ENCODE measurements around the gene FAT4.

The FAT4 gene

DNA sequence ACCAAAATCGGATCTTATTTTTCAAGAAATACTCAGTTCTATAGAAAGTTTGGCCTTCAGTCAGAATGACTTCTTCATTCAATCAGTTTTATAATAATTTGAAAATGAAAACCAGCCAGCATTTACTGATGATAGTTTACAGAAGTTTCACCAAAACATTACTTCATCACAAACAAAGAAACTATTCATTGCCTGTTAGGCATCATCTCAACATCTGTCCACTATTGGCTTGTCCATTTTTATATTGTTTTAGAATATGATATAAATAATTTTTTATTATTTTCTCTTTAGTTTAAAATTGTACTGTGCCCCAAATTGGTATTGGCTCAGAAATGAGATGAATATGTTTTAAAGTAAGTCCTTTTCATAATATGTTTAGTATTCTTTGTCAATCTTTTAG lies 38.4 kb downstream of the FAT4 start:
- H3K27me3 Mint-ChIP-seq (ENCODE audit: low read depth): no peaks in the 10 kb centered on the region
- H3K27ac Mint-ChIP-seq: no peak overlapping the region
- TF ChIP-seq, protein P1, sequence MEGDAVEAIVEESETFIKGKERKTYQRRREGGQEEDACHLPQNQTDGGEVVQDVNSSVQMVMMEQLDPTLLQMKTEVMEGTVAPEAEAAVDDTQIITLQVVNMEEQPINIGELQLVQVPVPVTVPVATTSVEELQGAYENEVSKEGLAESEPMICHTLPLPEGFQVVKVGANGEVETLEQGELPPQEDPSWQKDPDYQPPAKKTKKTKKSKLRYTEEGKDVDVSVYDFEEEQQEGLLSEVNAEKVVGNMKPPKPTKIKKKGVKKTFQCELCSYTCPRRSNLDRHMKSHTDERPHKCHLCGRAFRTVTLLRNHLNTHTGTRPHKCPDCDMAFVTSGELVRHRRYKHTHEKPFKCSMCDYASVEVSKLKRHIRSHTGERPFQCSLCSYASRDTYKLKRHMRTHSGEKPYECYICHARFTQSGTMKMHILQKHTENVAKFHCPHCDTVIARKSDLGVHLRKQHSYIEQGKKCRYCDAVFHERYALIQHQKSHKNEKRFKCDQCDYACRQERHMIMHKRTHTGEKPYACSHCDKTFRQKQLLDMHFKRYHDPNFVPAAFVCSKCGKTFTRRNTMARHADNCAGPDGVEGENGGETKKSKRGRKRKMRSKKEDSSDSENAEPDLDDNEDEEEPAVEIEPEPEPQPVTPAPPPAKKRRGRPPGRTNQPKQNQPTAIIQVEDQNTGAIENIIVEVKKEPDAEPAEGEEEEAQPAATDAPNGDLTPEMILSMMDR (IDR thresholded peaks at IDR 0.05; ENCODE audit: unreplicated experiment in 3 of 3): no peak
- H3K9me3 Mint-ChIP-seq: no peaks in the 10 kb centered on the region
- peaks cover 4% of the 10 kb centered on the region for H3K4me1 Mint-ChIP-seq
- peaks cover 4% of the 10 kb centered on the region for H3K36me3 Mint-ChIP-seq (ENCODE audit: low read depth)
- no peak overlapping the region for H3K4me3 Mint-ChIP-seq

DNA sequence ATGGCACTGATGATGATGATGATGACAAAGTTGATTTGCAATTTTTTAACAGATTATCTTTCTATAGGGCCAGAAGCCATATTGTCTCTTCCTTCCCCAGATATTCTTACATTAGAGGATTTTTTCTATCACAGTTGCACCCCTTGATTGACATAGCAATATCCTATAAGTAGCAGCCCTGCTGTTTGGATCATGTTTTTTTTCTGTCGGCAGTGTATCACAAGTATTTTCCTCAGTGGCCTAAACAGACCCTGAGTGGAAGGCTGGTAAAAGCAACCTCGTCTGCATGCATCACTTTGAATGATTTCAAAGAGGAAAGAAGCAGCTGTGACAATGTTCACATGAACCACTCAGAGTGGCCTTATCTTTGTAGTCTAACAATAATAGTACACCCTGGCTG lies 41.0 kb downstream of the FAT4 start:
- Mint-ChIP-seq H3K9me3 (no peaks in the 10 kb centered on the region), H3K27me3 (ENCODE audit: low read depth) (no peaks in the 10 kb centered on the region), H3K36me3 (ENCODE audit: low read depth) (peaks cover 4% of the 10 kb centered on the region), H3K27ac (no peak overlapping the region), H3K4me1 (peaks cover 12% of the 10 kb centered on the region), H3K4me3 (no peak overlapping the region)
- TF ChIP-seq, protein P1 (IDR thresholded peaks at IDR 0.05; ENCODE audit: unreplicated experiment in 3 of 3): no peak

DNA sequence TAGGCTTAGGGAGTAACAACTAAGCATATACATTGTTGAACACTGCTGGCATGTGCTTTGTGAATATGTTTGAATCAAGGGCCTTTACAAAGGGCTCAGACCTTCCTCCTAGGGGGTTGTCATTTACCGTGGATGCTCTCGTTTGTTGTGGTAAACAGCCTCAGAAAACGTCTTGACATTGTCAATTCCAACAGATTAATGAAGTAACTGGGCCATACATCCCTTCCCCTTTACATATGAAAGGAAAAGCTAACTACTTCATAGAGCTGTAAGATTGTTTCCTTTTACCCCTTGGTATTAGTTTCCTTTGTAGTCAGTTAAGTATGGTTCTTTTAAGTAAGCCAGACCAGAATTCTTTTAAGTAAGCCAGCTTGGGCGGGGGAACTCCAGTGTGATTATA lies 42.9 kb downstream of the FAT4 start:
- H3K4me1 Mint-ChIP-seq: peaks cover 8% of the 10 kb centered on the region
- H3K9me3 Mint-ChIP-seq: no peaks in the 10 kb centered on the region
- H3K4me3 Mint-ChIP-seq: no peak overlapping the region
- H3K27me3 Mint-ChIP-seq (ENCODE audit: low read depth): no peaks in the 10 kb centered on the region
- H3K36me3 Mint-ChIP-seq (ENCODE audit: low read depth): peaks cover 9% of the 10 kb centered on the region
- TF ChIP-seq, protein P1 (IDR thresholded peaks at IDR 0.05; ENCODE audit: unreplicated experiment in 3 of 3): no peak
- H3K27ac Mint-ChIP-seq: no peak overlapping the region

DNA sequence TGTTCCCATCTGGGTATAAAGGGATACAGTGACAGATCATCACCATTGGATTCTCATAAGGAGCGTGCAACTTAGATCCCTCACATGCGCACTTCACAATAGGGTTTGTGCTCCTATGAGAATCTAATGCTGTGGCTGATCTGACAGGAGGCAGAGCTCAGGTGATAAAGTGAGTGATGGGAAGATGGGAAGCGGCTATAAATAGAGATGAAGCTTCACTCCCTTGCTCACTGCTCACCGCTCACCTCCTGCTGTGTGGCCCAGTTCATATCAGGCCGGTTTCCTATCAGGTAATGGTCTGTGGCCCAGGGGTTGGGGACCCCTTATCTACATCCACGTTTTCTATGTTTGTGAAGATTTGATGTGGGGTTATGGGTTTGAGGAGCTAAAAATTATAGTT lies 43.7 kb downstream of the FAT4 start:
- Mint-ChIP-seq H3K4me1 (peaks cover 8% of the 10 kb centered on the region), H3K27ac (no peak overlapping the region), H3K4me3 (no peak overlapping the region), H3K9me3 (no peaks in the 10 kb centered on the region), H3K36me3 (ENCODE audit: low read depth) (peaks cover 9% of the 10 kb centered on the region), H3K27me3 (ENCODE audit: low read depth) (no peaks in the 10 kb centered on the region)
- TF ChIP-seq, protein P1 (IDR thresholded peaks at IDR 0.05; ENCODE audit: unreplicated experiment in 3 of 3): no peak

DNA sequence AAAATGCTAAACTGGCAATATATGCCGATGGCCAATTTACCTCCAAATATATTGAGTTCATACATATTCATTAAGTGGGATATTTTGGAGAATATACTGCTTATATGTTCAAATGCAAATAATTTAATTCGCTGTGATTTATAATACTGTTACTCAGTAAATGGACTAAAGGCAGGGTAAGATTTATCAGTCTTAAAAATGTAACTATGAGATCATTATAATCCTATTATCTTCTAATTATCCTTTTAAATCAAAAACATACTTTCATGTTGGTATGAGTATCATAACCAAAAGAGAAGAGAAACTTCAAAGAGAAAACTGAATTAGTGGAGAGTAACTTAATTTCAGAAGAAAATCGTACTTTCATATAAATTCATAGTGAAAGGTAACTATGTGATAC lies 44.6 kb downstream of the FAT4 start:
- H3K4me3 Mint-ChIP-seq: no peak overlapping the region
- H3K36me3 Mint-ChIP-seq (ENCODE audit: low read depth): peaks cover 13% of the 10 kb centered on the region
- TF ChIP-seq, protein P1 (IDR thresholded peaks at IDR 0.05; ENCODE audit: unreplicated experiment in 3 of 3): no peak
- H3K4me1 Mint-ChIP-seq: peaks cover 8% of the 10 kb centered on the region
- H3K27me3 Mint-ChIP-seq (ENCODE audit: low read depth): no peaks in the 10 kb centered on the region
- peak overlapping the region; percentile 7 to 40 (median 33) for H3K27ac Mint-ChIP-seq
- H3K9me3 Mint-ChIP-seq: no peaks in the 10 kb centered on the region

DNA sequence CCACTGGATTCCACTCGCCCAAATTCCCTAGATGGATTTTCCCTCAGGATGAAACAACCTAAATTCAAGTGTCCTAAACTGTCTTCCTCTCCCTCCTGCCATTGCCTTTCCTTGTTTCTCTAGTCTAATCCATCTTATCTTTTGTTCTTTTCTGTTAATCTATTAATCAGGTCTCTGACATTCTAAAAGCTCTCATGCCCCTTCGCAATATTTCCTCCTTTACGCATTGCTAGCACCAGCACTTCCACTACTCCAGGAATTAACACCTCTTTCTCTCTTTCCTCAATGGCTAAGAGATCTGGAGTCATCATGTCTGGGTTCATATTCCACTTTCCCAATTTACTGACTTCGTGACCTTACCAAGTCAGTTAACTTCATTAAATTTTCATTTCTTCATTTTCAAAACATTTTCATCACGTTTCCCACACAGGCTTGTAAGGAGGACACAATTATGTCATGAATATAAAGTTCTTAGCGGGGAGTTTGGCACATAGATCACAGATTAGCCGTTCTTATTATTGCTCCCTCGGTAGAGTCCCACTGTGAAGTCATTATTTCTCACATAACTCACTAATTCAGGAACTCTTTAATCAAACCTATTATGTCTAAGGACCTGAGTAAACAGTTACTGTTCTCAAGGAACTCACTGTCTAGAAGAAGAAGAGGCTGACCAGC lies 45.3 kb downstream of the FAT4 start:
- H3K27ac Mint-ChIP-seq: peak overlapping the region; percentile 7 to 40 (median 33)
- H3K4me3 Mint-ChIP-seq: no peak overlapping the region
- peaks cover 8% of the 10 kb centered on the region for H3K4me1 Mint-ChIP-seq
- H3K9me3 Mint-ChIP-seq: peaks cover 3% of the 10 kb centered on the region
- TF ChIP-seq, protein P1 (IDR thresholded peaks at IDR 0.05; ENCODE audit: unreplicated experiment in 3 of 3): no peak
- no peaks in the 10 kb centered on the region for H3K27me3 Mint-ChIP-seq (ENCODE audit: low read depth)
- peaks cover 18% of the 10 kb centered on the region for H3K36me3 Mint-ChIP-seq (ENCODE audit: low read depth)
